Panc1 (cell line): Measurements from ENCODE around the gene ASF1A. TPM values are rescaled to one million over a fixed set of nuclear protein-coding genes. Genes with fewer than 3 reads are reported as not detected.

ENCODE experiments used
- ATAC-seq: fragments of 200-7000 bp; cut with Tn5 transposase; 2 replicates; pipeline ENCODE4 v1.9.1; 2020; ENCODE audit warnings: mild to moderate bottlenecking, moderate library complexity
- BruUV-seq: library from RNA; stranded (reverse); fragments of 400-500 nt; replicated peaks from 2 replicates; lab custom pipeline; 2021; lab: Mats Ljungman, UMichigan
- CTCF ChIA-PET: fragments of 300-600 bp; sonication (Branson Sonifier 250); formaldehyde crosslinking; loops from one replicate; lab custom pipeline; 2022; ENCODE audit warnings: antibody characterized with exemption; lab: Charles Lee
- POLR2A ChIA-PET: fragments of 300-600 bp; sonication (Branson Sonifier 250); formaldehyde crosslinking; loops from one replicate; lab custom pipeline; 2022; ENCODE audit warnings: antibody characterized with exemption; lab: Charles Lee
- DNase-seq: peaks from one replicate; pipeline ENCODE4 v3.0.0-alpha.2; 2010; ENCODE audit warnings: low read depth, low spot score
- H3K27ac ChIP-seq: 2 replicates; pipeline ENCODE4 v1.5.1; 2011; ENCODE audit warnings: mild to moderate bottlenecking, low read length, inconsistent platforms
- H3K27me3 ChIP-seq: fragments of 200-500 bp; sonication (Bioruptor generic); 2 replicates; pipeline ENCODE4 v1.6.0; 2014; ENCODE audit warnings: low read length, inconsistent platforms; ENCODE audit not compliant: control insufficient read depth, insufficient read depth
- H3K36me3 ChIP-seq: fragments of 200-500 bp; sonication (Bioruptor generic); 2 replicates; pipeline ENCODE4 v1.5.1; 2014; ENCODE audit warnings: inconsistent platforms, mild to moderate bottlenecking, low read length, moderate library complexity; ENCODE audit not compliant: control insufficient read depth, insufficient read depth
- H3K4me1 ChIP-seq: 2 replicates; pipeline ENCODE4 v1.5.1; 2011; ENCODE audit warnings: inconsistent platforms, mild to moderate bottlenecking, low read length, moderate library complexity; ENCODE audit not compliant: control insufficient read depth, insufficient read depth
- H3K4me3 ChIP-seq, 2 experiments: 2 replicates each; pipeline ENCODE4 v1.5.1; 2011 to 2012; ENCODE audit warnings: low read depth in 2 of 2, low read length in 2 of 2, mild to moderate bottlenecking in 2 of 2, inconsistent platforms in 1 of 2, moderate library complexity in 1 of 2
- H3K9me3 ChIP-seq: fragments of 200-500 bp; sonication (Bioruptor generic); 2 replicates; pipeline ENCODE4 v1.5.1; 2014; ENCODE audit warnings: low read depth, mild to moderate bottlenecking, inconsistent platforms, low read length, moderate library complexity; ENCODE audit not compliant: control insufficient read depth, insufficient read depth
- CTCF ChIP-seq: fragments of 450-650 bp; IDR thresholded peaks from 2 replicates; pipeline ENCODE4 v1.5.1; 2017; ENCODE audit warnings: mild to moderate bottlenecking
- POLR2AphosphoS5 ChIP-seq: IDR thresholded peaks from 2 replicates; pipeline ENCODE4 v1.6.1; 2012; ENCODE audit warnings: mild to moderate bottlenecking, low read depth, low read length, moderate library complexity
- REST ChIP-seq, 2 experiments: IDR thresholded peaks; 2 replicates each; pipeline ENCODE4 v1.6.1; 2011 to 2012; ENCODE audit warnings: low read depth in 2 of 2, control low read depth in 1 of 2, low read length in 1 of 2, mild to moderate bottlenecking in 1 of 2, moderate library complexity in 1 of 2; ENCODE audit not compliant: insufficient read depth in 1 of 2
- SIN3A ChIP-seq: IDR thresholded peaks from 2 replicates; pipeline ENCODE4 v1.6.1; 2012; ENCODE audit warnings: low read depth, mild to moderate bottlenecking, low read length, moderate library complexity, borderline replicate concordance; ENCODE audit not compliant: insufficient read depth
- TCF7L2 ChIP-seq: IDR thresholded peaks from 2 replicates; pipeline ENCODE4 v1.6.1; 2011; ENCODE audit warnings: mild to moderate bottlenecking, low read depth, low read length, inconsistent platforms
- in situ Hi-C: cut with HindIII; loops from 2 replicates; pipeline ENCODE4 v1.10.0; 2016; ENCODE audit warnings: low sequenced_read_pairs, low pct_unique_long_range_greater_than_20kb
- intact Hi-C: fragments of 100-400 bp; cut with micrococcal nuclease; formaldehyde crosslinking; loops from one replicate; pipeline ENCODE4 v1.10.0; 2022; ENCODE audit not compliant: unreplicated experiment
- total RNA-seq: library from RNA; stranded (reverse); gene quantifications from one replicate; pipeline ENCODE4 v1.2.1, GENCODE V29; 2021; ENCODE audit not compliant: unreplicated experiment

Gene ASF1A
- total RNA-seq, 1 experiment from 2014 or later = 28.5 TPM

- Histone ChIP-seq H3K27ac (no peak overlapping the region), H3K4me1 (peaks cover 10% of the 10 kb centered on the region), H3K36me3 (peaks cover 22% of the 10 kb centered on the region), H3K27me3 (no peaks in the 10 kb centered on the region), H3K9me3 (no peaks in the 10 kb centered on the region), H3K4me3 (no peak overlapping the region)
- no peak for TF ChIP-seq TCF7L2
- TF ChIP-seq CTCF = no peak
- TF ChIP-seq SIN3A = no peak
- TF ChIP-seq REST (IDR thresholded peaks at IDR 0.05; ENCODE audit: insufficient read depth in 1 of 2, low read depth in 2 of 2, low read length in 1 of 2) = no peak
- TF ChIP-seq POLR2AphosphoS5 = no peak
- POLR2A ChIA-PET = no interaction called here
- CTCF ChIA-PET = no interaction called here
- no TSS peak for BruUV-seq
- DNase-seq (no peak), ATAC-seq (no peak)
- in situ Hi-C loops (no loop called here), intact Hi-C loops (no loop called here)
Observed at GRCh38 chr6:118902726-118903125, 8.8 kb downstream of the ASF1A start.

- H3K27ac ChIP-seq = no peak overlapping the region
- ATAC-seq (no peak), DNase-seq (no peak)
- CTCF ChIA-PET = no interaction called here
- H3K4me3 ChIP-seq = no peak overlapping the region
- POLR2A ChIA-PET = no interaction called here
- H3K4me1 ChIP-seq = peaks cover 7% of the 10 kb centered on the region
- peaks cover 24% of the 10 kb centered on the region for H3K36me3 ChIP-seq
- in situ Hi-C loops (no loop called here), intact Hi-C loops (no loop called here)
- BruUV-seq = no TSS peak
- H3K9me3 ChIP-seq = no peaks in the 10 kb centered on the region
- TF ChIP-seq SIN3A (no peak), POLR2AphosphoS5 (no peak), REST (IDR thresholded peaks at IDR 0.05; ENCODE audit: insufficient read depth in 1 of 2, low read depth in 2 of 2, low read length in 1 of 2) (no peak), CTCF (no peak), TCF7L2 (no peak)
- no peaks in the 10 kb centered on the region for H3K27me3 ChIP-seq
Observed at GRCh38 chr6:118903138-118903537, 9.2 kb downstream of the ASF1A start.
